OCI-LY1 (cell line): ENCODE data around the gene STAMBPL1.

Source experiments
- H2AFZ ChIP-seq: fragments of 200-600 bp; sonication (generic), shearing (Covaris generic); 2 replicates; pipeline ENCODE4 v1.6.0; 2014; ENCODE audit warnings: antibody characterized with exemption, mild to moderate bottlenecking, low read length
- H3F3A ChIP-seq: fragments of 200-600 bp; sonication (generic), shearing (Covaris generic); 2 replicates; pipeline ENCODE4 v1.6.0; 2014; ENCODE audit warnings: mild to moderate bottlenecking, antibody characterized with exemption, low read length, moderate library complexity; ENCODE audit not compliant: insufficient read depth
- H3K27ac ChIP-seq: fragments of 200-600 bp; sonication (generic); 2 replicates; pipeline ENCODE4 v1.5.1; 2014; ENCODE audit warnings: low read length, mixed run types, mild to moderate bottlenecking, low read depth; ENCODE audit not compliant: poor library complexity, severe bottlenecking
- H3K27me3 ChIP-seq: fragments of 200-600 bp; sonication (generic); 2 replicates; pipeline ENCODE4 v1.6.0; 2014; ENCODE audit warnings: antibody characterized with exemption, mild to moderate bottlenecking, low read length, moderate library complexity; ENCODE audit not compliant: insufficient read depth
- H3K36me3 ChIP-seq: fragments of 200-600 bp; sonication (generic); 2 replicates; pipeline ENCODE4 v1.6.1; 2014; ENCODE audit warnings: mild to moderate bottlenecking, antibody characterized with exemption, low read length, moderate library complexity, mixed read lengths; ENCODE audit not compliant: insufficient read depth
- H3K4me1 ChIP-seq: fragments of 200-600 bp; sonication (generic); 2 replicates; pipeline ENCODE4 v1.5.1; 2014; ENCODE audit warnings: mild to moderate bottlenecking, low read length, moderate library complexity; ENCODE audit not compliant: insufficient read depth, severe bottlenecking
- H3K4me2 ChIP-seq: fragments of 200-600 bp; sonication (generic), shearing (Covaris generic); 2 replicates; pipeline ENCODE4 v1.6.1; 2014; ENCODE audit warnings: low read length
- H3K4me3 ChIP-seq: fragments of 200-600 bp; sonication (generic); 2 replicates; pipeline ENCODE4 v1.5.1; 2014; ENCODE audit warnings: low read length, low read depth, mild to moderate bottlenecking, mixed read lengths; ENCODE audit not compliant: poor library complexity, severe bottlenecking
- H3K79me2 ChIP-seq: fragments of 200-600 bp; shearing (Covaris generic); 2 replicates; pipeline ENCODE4 v1.6.1; 2016; ENCODE audit warnings: mixed run types, low read length, mixed read lengths; ENCODE audit not compliant: insufficient read depth
- H3K9ac ChIP-seq: fragments of 200-600 bp; sonication (generic), shearing (Covaris generic); 2 replicates; pipeline ENCODE4 v1.6.1; 2014; ENCODE audit warnings: mild to moderate bottlenecking, low read length, mixed read lengths
- H3K9me2 ChIP-seq: fragments of 200-600 bp; sonication (generic), shearing (Covaris generic); 2 replicates; pipeline ENCODE4 v1.6.1; 2014; ENCODE audit warnings: low read depth, mild to moderate bottlenecking, low read length, mixed read lengths
- H3K9me3 ChIP-seq: fragments of 200-600 bp; shearing (Covaris generic); 2 replicates; pipeline ENCODE4 v1.6.1; 2014; ENCODE audit warnings: low read length, mixed read lengths
- H4K20me1 ChIP-seq: fragments of 200-600 bp; sonication (generic), shearing (Covaris generic); 2 replicates; pipeline ENCODE4 v1.6.0; 2016; ENCODE audit warnings: mild to moderate bottlenecking, low read length; ENCODE audit not compliant: insufficient read depth
- CTCF ChIP-seq: fragments of 200-600 bp; sonication (generic), shearing (Covaris generic); IDR thresholded peaks from 2 replicates; pipeline ENCODE4 v1.5.1; 2017; ENCODE audit warnings: mild to moderate bottlenecking, antibody characterized with exemption, low read length, moderate library complexity, mixed read lengths
- EZH2 ChIP-seq: fragments of 200-600 bp; sonication (generic), shearing (Covaris generic); IDR thresholded peaks from 2 replicates; pipeline ENCODE4 v1.8.0; 2017; ENCODE audit warnings: borderline replicate concordance, mixed run types, mild to moderate bottlenecking, antibody characterized with exemption, low read length, moderate library complexity, mixed read lengths

Gene STAMBPL1

GRCh38 chr10:88893611-88894010 lies 13.6 kb downstream of the STAMBPL1 start:
- Histone ChIP-seq H4K20me1 (no peaks in the 10 kb centered on the region), H3K9ac (no peak overlapping the region), H3K4me3 (no peak overlapping the region), H3K36me3 (no peaks in the 10 kb centered on the region), H2AFZ (no peak overlapping the region), H3K79me2 (peaks cover 9% of the 10 kb centered on the region; the same call in 1 of the 2 replicates), H3K27ac (no peak overlapping the region), H3K27me3 (no peaks in the 10 kb centered on the region), H3K9me3 (no peaks in the 10 kb centered on the region), H3K4me2 (no peak overlapping the region), H3F3A (no peaks in the 10 kb centered on the region), H3K9me2 (no peaks in the 10 kb centered on the region), H3K4me1 (peaks cover 16% of the 10 kb centered on the region)
- TF ChIP-seq EZH2: no peak
- no peak for TF ChIP-seq CTCF

GRCh38 chr10:88895250-88895649 lies 15.2 kb downstream of the STAMBPL1 start:
- no peaks in the 10 kb centered on the region for H3F3A ChIP-seq
- H4K20me1 ChIP-seq: no peaks in the 10 kb centered on the region
- no peaks in the 10 kb centered on the region for H3K9me2 ChIP-seq
- no peaks in the 10 kb centered on the region for H3K27me3 ChIP-seq
- no peaks in the 10 kb centered on the region for H3K9me3 ChIP-seq
- no peak overlapping the region for H3K9ac ChIP-seq
- no peaks in the 10 kb centered on the region for H3K36me3 ChIP-seq
- no peak overlapping the region for H3K4me2 ChIP-seq
- H3K4me1 ChIP-seq: peaks cover 8% of the 10 kb centered on the region
- TF ChIP-seq EZH2: no peak
- H3K79me2 ChIP-seq: 0 out of 2 replicates have a peak, but pooled peaks cover 5% of the 10 kb centered on the region
- no peak overlapping the region for H3K27ac ChIP-seq
- H3K4me3 ChIP-seq: no peak overlapping the region
- H2AFZ ChIP-seq: no peak overlapping the region

GRCh38 chr10:88896372-88896993 lies 16.4 kb downstream of the STAMBPL1 start:
- no peaks in the 10 kb centered on the region for H3F3A ChIP-seq
- peaks cover 11% of the 10 kb centered on the region for H3K4me1 ChIP-seq
- no peaks in the 10 kb centered on the region for H3K9me2 ChIP-seq
- no peak for TF ChIP-seq CTCF
- TF ChIP-seq EZH2: no peak
- no peak overlapping the region for H2AFZ ChIP-seq
- no peaks in the 10 kb centered on the region for H3K79me2 ChIP-seq
- H3K4me3 ChIP-seq: no peak overlapping the region
- H3K9me3 ChIP-seq: no peaks in the 10 kb centered on the region
- no peaks in the 10 kb centered on the region for H4K20me1 ChIP-seq
- no peak overlapping the region for H3K27ac ChIP-seq
- H3K27me3 ChIP-seq: no peaks in the 10 kb centered on the region
- H3K4me2 ChIP-seq: no peak overlapping the region
- H3K36me3 ChIP-seq: no peaks in the 10 kb centered on the region; the same call in 1 of the 2 replicates
- H3K9ac ChIP-seq: no peak overlapping the region
